ENCODE measurements around the gene WDR53.
"Not testable (repeated sequence)": the region's sequence is repeated elsewhere in the genome, so short reads cannot be mapped to it uniquely, and the experiment has no call there.

WDR53 gene

DNA sequence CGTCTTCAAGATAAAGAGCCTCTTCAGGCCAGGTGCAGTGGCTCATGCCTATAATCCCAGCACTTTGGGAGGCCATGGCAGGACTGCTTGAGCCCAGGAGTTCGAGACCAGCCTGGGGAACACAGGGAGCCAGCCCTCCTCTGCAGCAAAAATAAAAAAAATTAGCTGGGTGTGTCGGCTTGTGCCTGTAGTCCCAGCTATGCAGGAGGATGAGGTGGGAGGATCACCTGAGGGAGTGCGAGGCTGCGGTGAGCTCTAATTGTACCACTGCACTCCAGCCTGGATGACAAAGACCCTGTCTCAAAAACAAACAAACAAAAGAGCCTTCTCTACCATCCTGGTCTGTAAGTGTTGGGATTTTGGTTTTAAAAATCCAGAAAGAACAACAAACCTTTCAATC, 11.1 kb downstream of the WDR53 start:
- DNase-seq = no peak

GRCh38 chr3:196555295-196555694, 13.1 kb downstream of the WDR53 start:
- no peak for DNase-seq

GRCh38 chr3:196554205-196554604, 14.1 kb downstream of the WDR53 start:
- no peak for DNase-seq

GRCh38 chr3:196553551-196553950, 14.8 kb downstream of the WDR53 start:
- no peak for DNase-seq

DNA sequence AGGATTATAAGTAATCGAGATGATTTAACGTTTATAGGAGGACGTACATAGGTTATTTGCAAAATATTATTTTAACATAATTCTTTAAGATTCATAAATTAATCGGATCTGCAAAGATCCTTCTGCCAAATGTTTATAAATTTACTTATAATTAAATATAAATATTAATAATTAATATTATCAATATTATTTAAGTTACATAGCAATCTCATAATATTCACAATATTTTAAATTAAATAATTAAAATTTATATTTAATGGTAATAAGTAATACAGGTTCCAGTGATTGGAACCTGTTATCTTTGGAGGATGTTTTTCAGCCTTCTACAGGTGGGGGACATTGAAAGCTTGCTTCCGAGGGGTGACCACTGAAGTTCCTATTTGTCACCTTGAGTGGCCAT, 16.1 kb downstream of the WDR53 start:
- DNase-seq = no peak

DNA sequence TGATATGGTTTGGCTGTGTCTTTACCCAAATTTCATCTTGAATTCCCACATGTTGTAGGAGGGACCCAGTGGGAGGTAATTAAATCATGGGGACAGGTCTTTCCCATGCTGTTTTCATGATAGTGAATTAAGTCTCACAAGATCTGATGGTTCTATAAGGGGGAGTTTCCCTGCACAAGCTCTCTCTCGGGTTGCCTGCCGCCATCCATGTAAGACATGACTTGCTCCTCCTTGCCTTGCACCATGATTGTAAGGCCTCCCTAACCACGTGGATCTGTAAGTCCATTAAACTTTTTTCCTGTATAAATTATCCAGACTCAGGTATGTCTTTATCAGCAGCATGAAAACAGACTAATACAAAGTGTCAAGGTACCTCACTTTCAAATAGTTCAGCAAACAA, 18.2 kb downstream of the WDR53 start:
- not testable (repeated sequence) for DNase-seq

- DNase-seq = not testable (repeated sequence)
These were observed 19.0 kb downstream of the WDR53 start for GRCh38 chr3:196549312-196549711.

GRCh38 chr3:196547067-196547466, 21.3 kb downstream of the WDR53 start:
- no peak for DNase-seq

- no peak for DNase-seq
These were observed 21.8 kb downstream of the WDR53 start for GRCh38 chr3:196546537-196546936.

DNA sequence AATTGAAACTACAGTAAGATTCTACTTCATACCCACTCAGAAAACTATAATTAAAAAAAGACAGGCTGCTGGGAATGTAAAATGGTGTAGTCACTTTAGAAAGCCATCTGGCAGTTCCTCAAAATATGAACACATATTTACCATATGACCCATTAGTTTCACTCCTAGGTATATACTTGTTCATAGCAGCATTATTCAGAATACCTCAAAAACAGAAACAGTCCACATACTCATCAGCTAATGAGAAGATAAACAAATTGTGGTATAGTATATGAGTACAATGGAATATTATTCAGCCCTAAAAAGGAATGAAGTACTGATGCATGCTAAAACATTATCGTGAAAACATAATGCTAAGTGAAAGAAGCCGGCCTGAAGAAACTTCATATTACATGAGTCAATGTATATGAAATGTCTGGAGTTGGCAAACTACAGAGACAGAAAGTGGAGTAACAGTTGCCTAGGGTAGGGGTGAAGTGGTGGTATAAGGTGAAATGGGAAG, 23.8 kb downstream of the WDR53 start:
- no peak for DNase-seq

- no peak for DNase-seq
These were observed 26.5 kb downstream of the WDR53 start for GRCh38 chr3:196541684-196542445.

DNA sequence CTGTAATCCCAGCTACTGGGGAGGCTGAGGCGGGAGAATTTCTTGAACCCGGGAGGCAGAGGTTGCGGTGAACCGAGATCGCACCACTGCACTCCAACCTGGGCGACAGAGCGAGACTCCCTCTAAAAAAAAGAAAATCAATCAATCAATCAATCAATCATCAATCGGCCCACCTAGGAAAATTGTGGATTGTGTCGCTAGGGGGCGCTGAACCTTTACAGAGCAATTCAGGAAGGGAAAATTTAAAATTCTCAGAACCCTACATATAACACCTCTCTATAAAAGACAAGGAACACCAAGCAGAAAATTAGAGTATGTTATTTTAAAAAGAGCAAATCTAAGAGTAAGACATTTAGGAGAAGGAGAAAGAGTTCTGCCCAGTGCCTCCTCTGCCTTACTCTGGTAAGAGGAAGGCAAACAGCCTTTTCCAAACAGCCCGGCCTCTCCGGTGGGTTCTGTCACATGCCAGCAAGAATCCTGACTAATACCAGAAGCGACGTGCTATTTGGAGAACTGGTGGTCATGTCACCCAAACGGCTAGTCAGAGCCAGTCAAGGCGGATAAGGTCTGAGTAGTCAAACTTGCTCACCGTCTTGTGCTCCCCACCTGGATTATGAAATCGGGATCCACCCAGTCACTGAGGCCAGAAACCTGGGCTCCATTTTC, 30.9 kb downstream of the WDR53 start:
- peak; percentile 20 for DNase-seq

- no peak for DNase-seq
These were observed 35.1 kb downstream of the WDR53 start for GRCh38 chr3:196533260-196533681.

- no peak for DNase-seq
These were observed 36.9 kb downstream of the WDR53 start for GRCh38 chr3:196531418-196531817.

GRCh38 chr3:196528639-196529233, 39.6 kb downstream of the WDR53 start:
- peak; percentile 72 for DNase-seq

GRCh38 chr3:196525141-196525540, 43.2 kb downstream of the WDR53 start:
- no peak for DNase-seq

DNA sequence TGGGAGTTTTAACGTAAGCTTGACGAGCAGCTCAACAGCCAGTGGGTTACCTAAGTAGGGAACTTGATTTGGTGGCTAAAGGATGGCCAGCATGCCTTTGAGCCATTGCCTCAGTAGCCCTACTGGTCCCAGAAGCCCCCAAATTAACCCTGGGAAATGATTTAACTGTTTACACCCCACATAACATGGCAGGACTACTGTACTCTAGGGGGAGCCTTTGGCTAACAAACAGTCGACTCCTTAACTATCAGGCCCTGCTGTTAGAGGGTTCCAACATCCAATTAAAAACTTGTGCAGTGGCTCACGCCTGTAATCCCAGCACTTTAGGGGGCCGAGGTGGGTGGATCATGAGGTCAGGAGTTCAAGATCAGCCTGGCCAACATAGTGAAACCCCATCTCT, 43.8 kb downstream of the WDR53 start:
- DNase-seq = no peak

GRCh38 chr3:196523841-196524240, 44.5 kb downstream of the WDR53 start:
- DNase-seq = no peak

DNA sequence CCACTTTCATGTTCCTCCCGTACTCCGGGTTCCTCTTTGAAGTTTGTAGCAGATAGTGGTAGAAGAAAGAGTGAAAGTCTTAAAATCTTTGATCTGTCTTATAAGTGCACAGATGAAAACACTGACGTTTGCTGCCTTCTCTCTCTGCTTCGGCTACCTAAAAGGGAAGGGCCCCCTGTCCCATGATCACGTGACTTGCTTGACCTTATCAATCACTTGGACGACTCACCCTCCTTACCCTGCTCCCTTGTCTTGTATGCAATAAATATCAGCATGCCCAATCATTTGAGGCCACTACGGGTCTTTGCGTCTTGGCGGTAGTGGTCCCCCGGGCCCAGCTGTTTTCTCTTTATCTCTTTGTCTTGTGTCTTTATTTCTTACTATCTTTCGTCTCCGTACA, 47.1 kb downstream of the WDR53 start:
- DNase-seq = not testable (repeated sequence)

GRCh38 chr3:196519718-196520082, 48.7 kb downstream of the WDR53 start:
- no peak for DNase-seq

DNA sequence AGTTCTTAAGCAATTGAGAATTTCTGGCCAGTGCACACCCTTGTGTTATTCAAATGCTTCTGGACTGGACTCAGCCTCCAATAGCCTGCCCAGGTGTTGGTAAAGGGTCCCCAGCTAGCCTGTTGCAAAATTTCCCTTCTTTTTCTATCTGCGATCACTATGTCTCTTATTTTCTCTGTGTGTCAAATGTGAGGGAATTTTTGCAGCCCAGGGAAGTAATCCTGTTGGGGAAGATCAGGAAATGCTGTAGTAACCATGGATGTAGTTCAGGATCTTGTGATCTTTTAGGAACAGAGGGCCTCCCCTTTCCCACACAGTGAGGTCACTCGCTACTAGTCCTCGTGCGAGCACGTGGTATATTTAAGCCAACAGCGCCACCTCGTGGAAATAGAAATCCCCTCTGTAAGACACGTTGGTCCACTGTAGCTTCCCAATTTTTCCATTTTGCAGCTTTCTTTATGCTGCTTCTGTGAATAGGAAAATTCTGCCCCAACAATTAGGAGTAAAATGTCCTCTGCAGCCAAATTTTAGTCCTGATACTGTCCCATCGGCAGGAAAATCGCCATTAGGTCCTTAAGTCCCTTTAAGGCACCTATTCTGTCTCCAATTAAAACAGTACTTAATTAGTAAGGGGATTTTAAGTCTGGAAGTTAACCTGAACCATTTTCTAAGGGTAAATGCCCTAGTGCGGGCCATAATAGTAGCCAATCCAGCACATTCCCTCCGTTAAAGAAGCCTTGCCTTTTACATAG, 49.2 kb downstream of the WDR53 start:
- peak; percentile 59 for DNase-seq

- DNase-seq = peak; percentile 76
These were observed 50.4 kb downstream of the WDR53 start for GRCh38 chr3:196517919-196518318.

DNA sequence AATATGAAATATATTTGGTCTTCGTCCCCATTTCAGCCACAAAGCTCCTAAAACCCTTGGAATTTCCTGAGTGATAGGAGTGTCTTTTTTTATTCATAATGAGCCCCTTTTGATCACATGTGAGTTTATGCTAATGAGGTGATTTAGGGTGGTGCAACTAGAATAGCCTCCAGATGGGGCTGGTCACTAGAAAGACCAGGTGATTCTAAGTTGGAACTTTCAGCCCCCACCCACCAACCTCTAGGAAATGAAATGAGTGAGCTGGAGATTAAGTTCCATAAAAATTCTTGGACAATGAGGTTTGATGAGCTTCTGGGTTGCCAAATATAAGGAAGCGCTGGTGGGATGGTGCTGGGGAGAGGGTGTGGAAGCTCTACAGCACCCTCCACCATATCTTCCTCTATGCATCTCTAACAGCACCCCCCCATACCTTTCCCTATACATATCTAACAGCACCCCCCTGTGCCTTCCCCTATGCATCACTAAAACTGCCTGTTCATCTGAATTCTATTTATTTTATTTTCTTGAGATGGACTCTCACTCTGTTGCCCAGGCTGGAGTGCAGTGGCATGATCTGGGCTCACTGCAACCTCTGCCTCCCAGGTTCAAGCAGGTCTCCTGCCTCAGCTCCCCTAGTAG, 51.1 kb downstream of the WDR53 start:
- no peak for DNase-seq

Measured in NCI-H2029 (cell line).